ENCODE results near the gene HS3ST3A1.

HS3ST3A1 gene

DNA sequence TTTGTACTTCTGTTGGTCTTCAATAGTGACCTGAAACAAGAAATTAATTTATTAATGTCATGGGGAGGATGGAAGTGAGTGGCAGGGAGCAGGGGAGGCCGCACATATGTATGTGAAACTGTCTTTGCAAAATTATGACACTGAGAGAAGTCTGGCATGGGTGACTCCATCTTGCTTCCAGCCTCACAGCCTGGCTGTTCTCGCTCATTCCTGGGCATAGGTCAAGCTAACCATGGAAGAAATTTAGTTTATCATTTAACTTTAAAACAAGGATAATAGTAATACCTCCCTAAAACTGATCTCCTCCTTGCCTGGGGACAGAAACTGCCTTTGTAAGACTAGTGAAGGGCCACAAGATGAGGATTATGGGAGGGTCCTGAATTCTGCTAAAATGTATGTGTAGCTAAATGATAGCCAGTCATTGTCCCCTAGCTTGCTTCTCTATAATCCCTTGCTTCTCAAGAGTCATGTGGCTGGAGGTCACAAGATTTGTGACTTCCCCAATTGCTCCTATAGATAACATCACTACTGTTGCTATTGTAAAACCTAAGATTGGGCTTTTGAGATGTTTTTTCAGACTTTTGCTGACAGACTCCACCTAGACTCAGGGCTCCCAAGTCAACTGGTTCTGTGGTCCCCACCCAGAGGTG, 126.0 kb downstream of the HS3ST3A1 start:
- Histone ChIP-seq H3K4me3 (ENCODE audit: low read length) (no peak overlapping the region), H3K9me2 (replicated peaks; ENCODE audit: control insufficient read depth, low read length) (no peaks in the 10 kb centered on the region; the same call in 1 of the 2 replicates), H4K20me1 (ENCODE audit: control insufficient read depth, insufficient read depth, low read depth, low read length) (no peaks in the 10 kb centered on the region), H3K36me3 (ENCODE audit: control insufficient read depth, low read length) (no peaks in the 10 kb centered on the region), H3K79me2 (ENCODE audit: control insufficient read depth, low read length) (no peaks in the 10 kb centered on the region), H3F3A (ENCODE audit: control insufficient read depth, insufficient read depth) (no peaks in the 10 kb centered on the region), H3K4me1 (ENCODE audit: control insufficient read depth, low read length) (no peaks in the 10 kb centered on the region), H3K9me3 (ENCODE audit: control insufficient read depth, insufficient read depth, low read length) (peaks cover 6% of the 10 kb centered on the region; the same call in 1 of the 2 replicates), H3K27me3 (ENCODE audit: control insufficient read depth, low read length) (no peaks in the 10 kb centered on the region), H3K4me2 (ENCODE audit: low read length) (no peak overlapping the region), H3K27ac (ENCODE audit: low read depth, low read length) (no peak overlapping the region)
- TF ChIP-seq EZH2phosphoT487 (IDR thresholded peaks at IDR 0.05; ENCODE audit: borderline replicate concordance, low read length) = no peak
- TF ChIP-seq, protein P1, sequence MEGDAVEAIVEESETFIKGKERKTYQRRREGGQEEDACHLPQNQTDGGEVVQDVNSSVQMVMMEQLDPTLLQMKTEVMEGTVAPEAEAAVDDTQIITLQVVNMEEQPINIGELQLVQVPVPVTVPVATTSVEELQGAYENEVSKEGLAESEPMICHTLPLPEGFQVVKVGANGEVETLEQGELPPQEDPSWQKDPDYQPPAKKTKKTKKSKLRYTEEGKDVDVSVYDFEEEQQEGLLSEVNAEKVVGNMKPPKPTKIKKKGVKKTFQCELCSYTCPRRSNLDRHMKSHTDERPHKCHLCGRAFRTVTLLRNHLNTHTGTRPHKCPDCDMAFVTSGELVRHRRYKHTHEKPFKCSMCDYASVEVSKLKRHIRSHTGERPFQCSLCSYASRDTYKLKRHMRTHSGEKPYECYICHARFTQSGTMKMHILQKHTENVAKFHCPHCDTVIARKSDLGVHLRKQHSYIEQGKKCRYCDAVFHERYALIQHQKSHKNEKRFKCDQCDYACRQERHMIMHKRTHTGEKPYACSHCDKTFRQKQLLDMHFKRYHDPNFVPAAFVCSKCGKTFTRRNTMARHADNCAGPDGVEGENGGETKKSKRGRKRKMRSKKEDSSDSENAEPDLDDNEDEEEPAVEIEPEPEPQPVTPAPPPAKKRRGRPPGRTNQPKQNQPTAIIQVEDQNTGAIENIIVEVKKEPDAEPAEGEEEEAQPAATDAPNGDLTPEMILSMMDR (IDR thresholded peaks at IDR 0.05; ENCODE audit: low read depth, low read length, poor library complexity, severe bottlenecking) = no peak

DNA sequence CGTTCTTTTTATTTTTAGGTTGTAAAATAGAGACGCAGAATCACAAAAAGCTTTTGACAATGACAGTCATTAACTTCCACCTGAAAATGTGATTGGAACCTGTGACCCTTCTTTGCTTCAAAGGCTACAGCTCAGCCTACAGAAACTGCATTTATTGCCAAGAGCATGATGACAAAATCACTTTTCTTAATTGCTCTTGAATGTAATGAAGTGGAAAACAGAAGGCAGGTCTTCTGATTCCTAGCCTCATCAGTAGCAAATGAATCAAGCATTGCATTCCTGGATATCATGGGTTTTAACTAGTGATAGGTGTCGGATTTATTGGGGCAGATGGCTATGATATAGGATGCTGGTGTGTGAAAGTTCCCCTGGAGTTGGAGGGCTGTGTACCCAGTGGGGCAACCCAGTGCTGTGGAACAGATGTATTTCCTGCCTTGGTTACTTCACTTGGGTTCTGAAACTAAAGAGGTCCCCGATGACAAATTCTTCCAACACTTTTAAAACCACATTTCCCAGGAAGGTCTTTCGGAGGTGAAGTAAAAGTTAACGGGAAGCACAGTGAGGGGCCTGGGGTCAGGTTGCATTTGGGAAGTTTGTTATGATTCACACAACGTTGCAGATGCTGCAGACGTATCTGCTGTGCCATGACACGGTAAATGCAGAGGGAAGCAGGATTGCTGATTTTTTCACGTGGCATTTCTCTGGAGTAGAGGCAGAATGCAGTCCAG, 127.5 kb downstream of the HS3ST3A1 start:
- H3K27ac ChIP-seq (ENCODE audit: low read depth, low read length) = no peak overlapping the region
- H3K4me3 ChIP-seq (ENCODE audit: low read length) = no peak overlapping the region
- TF ChIP-seq EZH2phosphoT487 (IDR thresholded peaks at IDR 0.05; ENCODE audit: borderline replicate concordance, low read length) = no peak
- TF ChIP-seq, protein P1 (IDR thresholded peaks at IDR 0.05; ENCODE audit: low read depth, low read length, poor library complexity, severe bottlenecking) = no peak
- no peaks in the 10 kb centered on the region for H3K27me3 ChIP-seq (ENCODE audit: control insufficient read depth, low read length)
- H3K36me3 ChIP-seq (ENCODE audit: control insufficient read depth, low read length) = no peaks in the 10 kb centered on the region
- H3K9me3 ChIP-seq (ENCODE audit: control insufficient read depth, insufficient read depth, low read length) = peaks cover 4% of the 10 kb centered on the region; the same call in 1 of the 2 replicates
- H3K79me2 ChIP-seq (ENCODE audit: control insufficient read depth, low read length) = no peaks in the 10 kb centered on the region
- H3K4me1 ChIP-seq (ENCODE audit: control insufficient read depth, low read length) = no peaks in the 10 kb centered on the region
- no peak overlapping the region for H3K4me2 ChIP-seq (ENCODE audit: low read length)
- no peaks in the 10 kb centered on the region for H3F3A ChIP-seq (ENCODE audit: control insufficient read depth, insufficient read depth)
- H3K9me2 ChIP-seq (replicated peaks; ENCODE audit: control insufficient read depth, low read length) = no peaks in the 10 kb centered on the region; the same call in 1 of the 2 replicates
- no peaks in the 10 kb centered on the region for H4K20me1 ChIP-seq (ENCODE audit: control insufficient read depth, insufficient read depth, low read depth, low read length)

DNA sequence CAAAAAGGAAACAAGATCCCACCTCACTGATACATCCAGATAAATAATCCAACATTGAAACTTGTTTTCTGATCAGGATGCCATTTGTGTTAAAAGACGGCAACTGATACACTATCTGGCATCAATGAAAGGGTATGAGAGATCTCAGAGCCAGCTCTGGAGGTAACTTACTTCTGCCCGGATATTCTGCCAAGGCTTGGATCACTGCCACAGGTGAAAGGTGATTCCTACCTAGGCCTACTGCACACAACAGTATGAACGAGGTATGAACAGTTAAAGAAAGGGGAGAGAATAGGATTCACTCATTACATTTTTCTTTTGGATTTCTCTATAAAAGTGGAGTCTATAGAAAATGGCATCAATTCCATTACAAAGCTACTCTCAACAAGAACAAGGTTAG, 136.1 kb downstream of the HS3ST3A1 start:
- no peaks in the 10 kb centered on the region; the same call in 1 of the 2 replicates for H3K9me3 ChIP-seq (ENCODE audit: control insufficient read depth, insufficient read depth, low read length)
- no peaks in the 10 kb centered on the region for H3K4me1 ChIP-seq (ENCODE audit: control insufficient read depth, low read length)
- H3K79me2 ChIP-seq (ENCODE audit: control insufficient read depth, low read length) = no peaks in the 10 kb centered on the region

More for the DNA sequence above, 136.1 kb downstream of the HS3ST3A1 start:
- no peak overlapping the region for H3K4me2 ChIP-seq (ENCODE audit: low read length)
- H3K36me3 ChIP-seq (ENCODE audit: control insufficient read depth, low read length) = no peaks in the 10 kb centered on the region
- no peaks in the 10 kb centered on the region for H3K27me3 ChIP-seq (ENCODE audit: control insufficient read depth, low read length)
- no peaks in the 10 kb centered on the region for H3F3A ChIP-seq (ENCODE audit: control insufficient read depth, insufficient read depth)
- no peak overlapping the region for H3K4me3 ChIP-seq (ENCODE audit: low read length)
- no peaks in the 10 kb centered on the region for H4K20me1 ChIP-seq (ENCODE audit: control insufficient read depth, insufficient read depth, low read depth, low read length)
- TF ChIP-seq EZH2phosphoT487 (IDR thresholded peaks at IDR 0.05; ENCODE audit: borderline replicate concordance, low read length) = no peak
- TF ChIP-seq, protein P1 (IDR thresholded peaks at IDR 0.05; ENCODE audit: low read depth, low read length, poor library complexity, severe bottlenecking) = no peak
- H3K9me2 ChIP-seq (replicated peaks; ENCODE audit: control insufficient read depth, low read length) = no peaks in the 10 kb centered on the region
- H3K27ac ChIP-seq (ENCODE audit: low read depth, low read length) = no peak overlapping the region

Measured in DOHH2 (cell line).